Fibroblast of skin of right biceps (primary cell): ENCODE data around the gene CIB2.

Source experiments
- DNase-seq: peaks from one replicate; pipeline ENCODE4 v3.0.0-alpha.2; 2013

CIB2 gene

DNA sequence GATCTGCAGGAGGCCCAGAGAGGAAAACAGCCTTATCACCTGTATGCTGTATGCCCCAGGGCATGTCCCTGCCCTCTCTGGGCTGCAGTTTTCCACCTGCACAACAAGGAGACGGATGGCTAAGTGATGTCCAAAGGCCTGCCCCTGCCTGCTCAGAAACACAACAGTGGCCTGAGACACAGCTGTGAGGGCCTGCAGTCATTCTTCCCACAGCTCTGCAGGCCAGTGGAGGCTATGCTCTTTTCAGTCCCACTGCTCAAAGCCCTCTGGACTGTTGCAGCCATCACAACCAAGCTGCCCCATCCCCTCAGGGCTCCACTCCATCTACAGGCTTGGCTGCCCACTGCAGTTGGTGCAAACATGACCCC lies 48.5 kb downstream of the CIB2 start:
- DNase-seq = no peak

DNA sequence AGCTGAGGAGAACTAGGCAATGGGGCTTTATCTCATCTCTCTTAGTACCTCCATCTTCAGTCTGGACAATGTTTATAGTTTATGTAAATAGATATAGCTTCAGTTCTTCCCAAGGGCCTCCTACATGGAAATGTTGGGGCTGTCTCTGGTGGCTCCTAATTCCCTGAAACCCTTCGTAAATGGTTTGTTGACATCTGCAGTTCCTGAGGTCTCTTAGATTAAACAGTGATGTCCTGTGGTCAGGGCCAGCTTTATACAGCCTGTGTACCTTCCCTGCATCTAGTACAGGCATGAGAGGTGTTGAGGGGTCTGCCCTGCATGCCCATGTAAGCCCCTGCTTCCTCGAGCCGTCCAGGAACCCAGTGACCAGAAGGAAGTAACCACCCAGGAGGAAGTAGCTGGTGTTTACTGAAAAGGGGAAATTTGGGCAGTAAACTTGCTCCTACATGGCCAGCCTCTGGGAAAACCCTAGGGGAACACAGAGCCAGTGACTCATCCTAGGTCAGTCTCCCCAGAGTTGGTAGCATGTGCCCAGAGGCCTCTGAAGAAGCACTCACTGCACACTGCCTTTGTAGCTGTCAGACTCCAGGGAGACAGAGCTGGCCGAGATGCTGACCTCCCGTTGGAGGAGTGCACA lies 49.0 kb downstream of the CIB2 start:
- no peak for DNase-seq

DNA sequence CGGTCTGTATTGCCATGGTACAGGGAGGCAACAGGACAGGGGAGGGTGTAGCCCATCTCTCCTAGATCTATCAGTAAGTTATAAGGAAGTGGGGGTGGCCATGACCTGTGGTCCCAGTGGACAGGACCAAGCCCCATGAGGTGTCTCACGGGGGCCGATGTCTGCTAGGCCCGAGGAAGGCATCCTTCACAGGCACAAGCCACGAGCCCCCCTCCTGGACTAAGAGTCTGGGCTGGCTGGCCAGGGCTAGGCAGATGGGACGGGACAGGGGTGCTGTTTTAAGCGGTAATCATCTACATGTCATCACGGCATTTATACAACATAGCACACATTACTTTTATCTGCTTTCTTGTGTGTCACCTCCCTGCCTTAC lies 51.2 kb downstream of the CIB2 start:
- DNase-seq = no peak

GRCh38 chr15:78079298-78080087 lies 51.8 kb downstream of the CIB2 start:
- no peak for DNase-seq

DNA sequence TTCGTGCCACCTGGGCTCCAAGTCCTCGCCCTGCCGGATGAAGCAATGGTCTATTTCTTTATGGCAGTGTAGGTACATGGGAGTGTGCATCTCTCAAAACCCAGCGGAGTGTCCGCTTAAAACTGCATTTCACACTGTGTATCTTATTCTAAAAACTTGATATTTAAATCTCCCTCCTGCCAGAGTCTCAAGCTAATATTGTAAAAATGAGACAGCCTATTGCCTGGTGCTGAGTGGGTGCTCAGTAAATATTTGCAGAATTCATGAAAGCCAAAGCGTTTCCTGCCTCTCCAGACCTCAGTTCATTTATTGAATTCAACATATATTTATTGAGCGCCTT lies 53.4 kb downstream of the CIB2 start:
- peak; percentile 28 for DNase-seq

DNA sequence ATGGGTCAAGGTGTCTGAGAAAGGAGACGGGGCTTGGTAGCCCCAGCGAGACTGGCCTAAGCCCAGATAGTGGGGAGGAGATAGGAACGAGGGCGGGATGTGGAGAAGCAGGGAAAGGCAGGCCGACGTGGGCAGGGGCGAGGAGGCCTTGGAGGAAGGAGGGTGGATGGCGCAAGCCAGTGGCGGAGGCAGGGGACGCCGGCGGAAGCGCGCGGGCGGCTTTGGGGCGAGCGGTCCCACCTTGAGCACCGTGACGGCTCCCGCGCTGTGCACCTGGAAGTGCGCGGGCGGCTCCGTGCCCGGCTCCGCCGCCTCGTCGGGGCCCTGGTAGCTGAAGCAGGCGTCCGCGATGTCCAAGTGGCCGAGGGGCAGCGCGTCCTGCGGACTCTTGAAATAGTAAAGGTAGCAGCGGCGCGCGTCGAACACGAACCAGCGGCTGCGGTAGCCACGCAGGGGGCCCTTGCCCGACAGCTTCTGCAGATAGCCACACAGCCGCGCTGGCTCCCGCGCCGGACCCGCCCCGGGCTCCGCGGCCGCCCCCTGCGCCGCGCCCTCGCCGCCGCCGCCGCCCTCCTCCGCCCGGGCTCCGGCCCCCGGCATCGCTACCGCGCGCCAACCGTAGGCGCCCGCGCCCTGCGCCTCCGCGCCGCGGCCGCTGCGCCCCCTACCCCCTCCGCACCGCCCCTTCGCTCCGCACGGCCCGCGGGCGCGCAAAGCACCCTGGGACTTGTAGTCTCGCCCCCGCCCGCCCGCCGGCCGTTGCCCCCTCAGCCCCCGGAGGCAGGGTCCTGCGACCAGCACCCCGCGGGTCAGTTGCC lies 54.0 kb downstream of the CIB2 start, which contains the start of gene TBC1D2B:
Gene TBC1D2B, minus strand, starts transcription at position 659 of the 818 bp plus-strand sequence. Its CDS starts 59 bp downstream, at position 600.
- peak; percentile 67 for DNase-seq

DNA sequence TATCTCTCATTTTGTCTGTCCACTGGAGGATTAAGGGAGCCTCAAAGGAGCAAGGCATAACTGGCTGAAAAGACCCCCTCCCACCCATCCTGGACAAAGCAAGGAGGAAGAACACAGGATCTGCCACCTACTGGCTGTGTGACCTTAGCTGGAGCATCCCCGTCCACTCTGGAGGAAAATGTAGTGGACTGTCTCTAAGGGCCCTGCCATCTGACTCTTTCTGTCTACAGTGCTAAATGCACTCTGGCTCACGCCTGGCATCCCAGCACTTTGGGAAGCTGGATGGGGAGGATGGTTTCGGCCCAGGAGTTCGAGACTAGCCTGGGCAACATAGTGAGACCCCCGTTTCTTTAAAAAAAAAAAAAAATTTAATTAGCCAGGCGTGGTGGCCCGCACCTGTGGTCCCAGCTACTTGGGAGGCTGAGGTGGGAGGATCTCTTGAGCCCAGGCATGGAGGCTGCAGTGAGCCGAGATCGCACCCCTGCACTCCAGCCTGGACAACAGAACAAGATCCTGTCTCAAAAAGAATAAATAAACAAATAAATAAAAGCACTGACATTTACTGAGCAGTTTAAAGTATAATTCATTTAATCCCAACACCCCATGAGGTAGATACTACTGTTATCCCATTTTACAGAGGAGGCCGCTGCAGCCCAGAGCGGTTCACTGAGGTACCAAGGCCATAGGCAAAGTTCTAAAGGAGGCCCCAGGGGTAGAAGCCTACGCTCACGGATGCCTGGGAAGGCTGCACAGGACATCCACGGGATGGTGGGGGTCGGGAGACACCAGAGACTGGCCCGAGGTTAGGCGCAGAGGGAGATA lies 54.8 kb downstream of the CIB2 start:
- DNase-seq = no peak

DNA sequence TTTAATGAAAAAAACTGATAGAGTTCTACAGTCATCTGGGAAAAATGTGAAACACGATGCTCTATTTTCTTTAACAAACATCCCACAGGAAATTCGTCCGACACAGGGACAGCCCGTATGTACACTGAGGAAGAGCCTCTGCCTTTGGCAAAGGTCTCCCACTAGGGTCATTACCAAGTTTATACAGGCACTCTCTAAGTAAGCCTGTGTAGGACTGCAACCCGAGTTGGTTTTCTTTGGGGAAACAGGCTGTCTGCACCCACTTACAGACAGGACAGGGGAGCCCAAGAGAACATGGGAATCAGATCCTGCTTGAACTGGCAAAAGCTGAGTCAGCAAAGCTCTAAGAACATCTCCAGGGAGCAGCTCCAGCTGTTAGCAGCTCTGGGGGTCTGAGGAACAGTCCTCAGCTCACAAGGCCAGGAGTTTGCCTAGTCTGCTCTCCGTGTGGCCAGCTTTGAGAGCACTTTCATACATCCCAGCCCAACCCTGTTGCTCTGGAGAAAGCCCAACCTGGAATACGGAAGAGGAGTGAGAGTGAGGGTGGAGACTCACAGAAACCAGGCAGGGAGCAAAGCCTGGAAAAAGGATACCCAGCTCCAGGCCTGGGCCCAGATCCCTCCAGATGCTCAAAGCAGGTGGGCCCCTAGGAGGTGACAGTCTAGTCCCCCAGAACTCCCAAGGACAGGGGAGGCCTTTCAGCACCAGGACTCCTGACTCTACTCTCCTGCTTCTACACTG lies 55.6 kb downstream of the CIB2 start:
- DNase-seq = peak; percentile 94

DNA sequence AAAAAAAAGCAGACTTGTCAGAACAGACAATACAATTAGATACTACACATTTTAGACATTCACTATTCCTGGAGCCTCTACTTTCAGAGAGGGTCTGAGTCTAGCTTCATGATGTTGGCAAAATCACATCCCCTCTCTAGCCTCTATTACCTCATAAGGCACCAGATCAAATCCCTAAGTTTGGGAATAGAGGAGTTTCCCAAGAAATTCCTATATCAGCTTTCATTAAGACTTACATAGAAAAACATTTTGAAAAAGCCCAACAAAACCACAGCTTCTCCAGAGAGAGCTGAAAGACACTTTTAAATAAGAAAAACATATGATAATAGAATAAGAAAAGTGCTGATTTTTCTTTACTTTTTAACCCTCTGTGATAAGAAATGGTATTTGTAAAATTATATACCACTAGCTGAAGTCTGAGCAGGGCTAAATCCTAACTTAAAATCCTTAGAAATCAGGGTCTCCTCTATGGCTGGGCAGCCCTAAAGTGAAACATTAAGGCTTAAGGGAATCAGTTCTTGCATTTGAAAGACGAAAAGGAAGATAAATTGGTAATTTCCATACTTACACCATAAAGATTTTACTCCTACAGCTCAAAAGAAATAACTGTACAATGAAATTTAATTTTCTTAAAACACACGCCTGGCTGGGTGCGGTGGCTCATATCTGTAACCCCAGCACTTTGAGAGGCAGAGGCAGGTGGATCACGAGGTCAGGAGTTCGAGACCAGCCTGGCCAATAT lies 58.0 kb downstream of the CIB2 start:
- no peak for DNase-seq

GRCh38 chr15:78072080-78072892 lies 59.0 kb downstream of the CIB2 start:
- peak; percentile 77 for DNase-seq

DNA sequence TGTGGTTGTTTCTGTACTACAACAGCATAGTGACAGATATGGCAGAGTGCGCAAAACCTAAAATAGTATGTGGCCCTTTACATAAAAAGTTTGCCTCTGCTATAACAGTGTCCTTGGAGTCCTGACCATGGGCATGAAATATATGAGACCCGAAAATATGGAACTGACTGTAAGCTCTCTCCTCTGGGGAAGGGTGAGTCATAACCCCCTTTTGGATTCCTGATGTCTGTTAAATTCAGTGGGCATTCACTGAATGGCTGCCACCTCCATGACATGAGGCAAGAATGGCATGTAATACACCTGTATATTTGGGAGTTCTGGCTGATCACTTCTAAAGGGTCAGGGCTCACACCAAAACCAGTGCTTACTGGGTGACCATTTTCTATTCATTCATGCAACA lies 59.9 kb downstream of the CIB2 start:
- no peak for DNase-seq

GRCh38 chr15:78070049-78070700 lies 61.1 kb downstream of the CIB2 start:
- DNase-seq = peak; percentile 48

DNA sequence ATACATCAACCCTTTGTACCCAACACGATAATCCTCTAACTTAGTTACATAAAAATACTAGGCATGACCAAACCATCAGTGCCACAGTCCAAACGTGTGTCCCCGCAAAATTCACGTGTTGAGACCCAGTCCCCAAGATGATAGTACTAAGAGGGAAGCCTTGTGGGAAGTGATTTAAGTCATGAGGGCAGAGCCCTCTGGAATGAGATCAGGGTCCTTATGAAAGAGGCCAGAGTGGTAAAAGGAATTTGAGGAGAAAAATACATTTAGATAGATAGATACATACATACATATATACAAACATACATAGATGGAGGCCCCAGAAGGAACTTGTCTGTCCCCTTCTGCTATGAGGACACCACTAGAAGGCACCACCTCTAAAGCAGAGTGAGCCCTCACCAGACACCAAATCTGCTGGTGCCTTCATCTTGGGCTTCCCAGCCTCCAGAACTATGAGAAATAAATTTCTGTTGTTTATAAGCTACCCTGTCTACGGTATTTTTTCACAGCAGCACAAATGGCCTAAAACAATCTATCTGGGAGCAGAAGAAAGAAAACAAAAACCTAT lies 61.7 kb downstream of the CIB2 start:
- no peak for DNase-seq

- no peak for DNase-seq
Measured at GRCh38 chr15:78069052-78069414, 62.2 kb downstream of the CIB2 start.

GRCh38 chr15:78067328-78068228 lies 63.7 kb downstream of the CIB2 start:
- peak; percentile 29 for DNase-seq

DNA sequence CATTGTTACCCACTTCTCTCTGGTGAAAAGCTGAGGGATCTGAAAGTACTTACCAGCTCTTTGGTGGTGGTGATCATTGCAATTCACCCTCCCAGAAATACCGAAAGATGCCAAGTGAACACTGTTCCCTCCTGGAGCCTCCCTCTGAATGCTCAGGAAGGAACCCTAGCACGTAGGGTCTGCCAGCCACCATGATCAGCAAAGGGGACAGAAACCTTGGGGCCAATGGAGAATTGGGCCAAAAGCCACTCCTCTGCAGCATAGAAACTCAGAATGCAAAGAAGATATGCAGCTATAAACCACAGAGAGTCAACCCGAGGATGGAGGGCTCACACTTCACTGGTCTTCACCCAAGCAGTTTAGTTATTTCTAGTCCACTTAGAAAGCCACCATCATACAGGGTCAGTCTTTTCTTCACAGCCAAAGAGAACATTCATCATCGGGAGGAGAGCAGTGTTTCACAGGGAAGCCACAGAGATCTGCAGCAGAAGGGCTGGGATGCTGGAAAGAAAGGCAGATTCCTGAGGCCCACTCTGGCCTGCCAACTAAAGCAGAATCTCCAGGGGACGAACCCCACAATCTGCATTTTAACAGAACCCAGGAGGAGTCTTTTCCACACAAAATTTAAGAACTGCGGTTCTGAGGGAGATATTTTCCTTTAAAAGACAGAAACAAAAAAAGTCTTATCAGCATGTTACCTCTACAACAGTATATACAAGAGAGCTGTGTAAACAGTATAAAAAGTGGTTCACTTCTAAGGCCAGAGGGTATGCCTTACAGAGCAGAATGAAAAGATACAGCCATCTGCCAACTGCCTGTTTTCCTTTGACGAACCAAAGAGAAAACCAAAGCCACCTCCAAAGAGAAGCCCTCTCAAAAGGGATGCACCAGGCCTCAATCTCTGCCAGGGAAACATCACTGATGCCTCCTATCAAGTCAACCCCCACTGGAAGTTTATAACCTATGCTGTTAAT lies 65.0 kb downstream of the CIB2 start:
- no peak for DNase-seq

DNA sequence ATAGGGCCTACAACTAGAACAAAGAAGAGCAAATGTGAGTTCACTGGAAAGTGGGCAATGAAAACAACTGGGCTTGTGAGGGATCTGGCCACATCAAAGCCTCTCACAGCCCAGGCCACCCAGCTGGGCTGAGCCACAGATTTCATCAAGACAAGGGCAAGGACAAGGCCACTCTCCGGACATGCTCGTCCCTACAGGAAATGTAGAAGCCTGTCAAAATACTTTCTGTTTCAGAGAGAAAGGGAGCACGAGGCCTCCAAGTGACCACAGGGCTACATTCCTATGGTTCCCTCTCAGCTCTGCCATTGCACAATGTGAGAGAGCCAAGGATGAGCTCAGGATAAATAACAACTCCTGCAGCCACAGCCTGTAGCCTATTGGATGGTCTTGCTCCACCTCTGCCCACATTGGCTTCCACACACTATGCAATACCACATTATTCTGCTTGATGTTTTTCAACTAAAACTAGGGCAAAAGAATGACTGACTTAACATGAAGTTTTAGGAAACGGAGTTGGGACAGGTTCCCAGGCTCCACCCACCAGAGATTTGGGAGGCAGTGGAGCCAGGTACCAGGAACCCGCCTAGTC lies 65.9 kb downstream of the CIB2 start:
- peak; percentile 97 for DNase-seq
